Pericardium fibroblast (primary cell): ENCODE results near the gene STAG2. TPM values are rescaled to one million over a fixed set of nuclear protein-coding genes. Genes with fewer than 3 reads are reported as not detected.

ENCODE experiments used
- total RNA-seq: library from RNA; depleted of rRNA; stranded (reverse); fragments of >200 nt; gene quantifications from 2 replicates; pipeline ENCODE4 v1.2.3, GENCODE V29; 2015

STAG2 gene
- 32.8 and 64.5 TPM in 2 replicates for total RNA-seq

GRCh38 chrX:123961268-123962005 is at the start of gene STAG2:
TSS of gene STAG2 (plus strand) at chrX:123961706. CDS start at chrX:124022628, 60,922 bp downstream.

Other genes with a start within 250 kb of the STAG2 start
- gene THOC2, start 228.7 kb upstream of the STAG2 start, total RNA-seq, result 39.8 and 58.2 TPM in 2 replicates
- 11.1 and 23.5 TPM in 2 replicates for gene XIAP, start 101.7 kb upstream of the STAG2 start, total RNA-seq